NB4 (cell line): ENCODE measurements around the gene NRXN3.

Experiments used
- POLR2A ChIP-seq: IDR thresholded peaks from 2 replicates; pipeline ENCODE4 v1.6.1; 2011; ENCODE audit warnings: mild to moderate bottlenecking; ENCODE audit not compliant: insufficient read length; ENCODE audit errors: extremely low read depth
- TF ChIP-seq, protein P1 (sequence below): IDR thresholded peaks from one replicate; pipeline ENCODE4 v1.5.1; 2012; ENCODE audit warnings: low read depth, low read length

DNA sequence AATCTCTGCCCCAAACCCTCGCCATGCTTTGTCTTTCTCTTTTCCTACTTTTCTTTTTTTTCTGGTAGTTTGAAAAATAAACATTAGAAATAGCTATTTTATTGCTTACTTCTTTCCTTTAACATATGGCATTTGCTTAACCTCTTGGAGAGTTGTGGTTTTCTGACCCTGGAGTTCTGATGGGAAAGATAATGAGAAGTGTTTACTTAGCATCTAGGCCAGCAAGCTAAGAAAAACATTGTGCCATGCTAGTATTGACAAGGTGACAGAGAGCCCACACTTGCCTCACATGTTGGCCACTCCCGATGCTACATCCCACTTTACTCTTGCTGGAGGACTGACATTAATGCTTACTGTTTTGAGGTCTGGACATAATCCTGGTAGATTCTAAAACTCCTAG is 1154.9 kb downstream of the NRXN3 start:
- TF ChIP-seq, protein P1, sequence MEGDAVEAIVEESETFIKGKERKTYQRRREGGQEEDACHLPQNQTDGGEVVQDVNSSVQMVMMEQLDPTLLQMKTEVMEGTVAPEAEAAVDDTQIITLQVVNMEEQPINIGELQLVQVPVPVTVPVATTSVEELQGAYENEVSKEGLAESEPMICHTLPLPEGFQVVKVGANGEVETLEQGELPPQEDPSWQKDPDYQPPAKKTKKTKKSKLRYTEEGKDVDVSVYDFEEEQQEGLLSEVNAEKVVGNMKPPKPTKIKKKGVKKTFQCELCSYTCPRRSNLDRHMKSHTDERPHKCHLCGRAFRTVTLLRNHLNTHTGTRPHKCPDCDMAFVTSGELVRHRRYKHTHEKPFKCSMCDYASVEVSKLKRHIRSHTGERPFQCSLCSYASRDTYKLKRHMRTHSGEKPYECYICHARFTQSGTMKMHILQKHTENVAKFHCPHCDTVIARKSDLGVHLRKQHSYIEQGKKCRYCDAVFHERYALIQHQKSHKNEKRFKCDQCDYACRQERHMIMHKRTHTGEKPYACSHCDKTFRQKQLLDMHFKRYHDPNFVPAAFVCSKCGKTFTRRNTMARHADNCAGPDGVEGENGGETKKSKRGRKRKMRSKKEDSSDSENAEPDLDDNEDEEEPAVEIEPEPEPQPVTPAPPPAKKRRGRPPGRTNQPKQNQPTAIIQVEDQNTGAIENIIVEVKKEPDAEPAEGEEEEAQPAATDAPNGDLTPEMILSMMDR = no peak
- TF ChIP-seq POLR2A = no peak
